RCC 7860 (cell line): ENCODE data around the gene EPS8L2.

Experiments used
- DNase-seq: peaks from one replicate; pipeline ENCODE4 v3.0.0-alpha.2; 2015; ENCODE audit warnings: low spot score
- FAIRE-seq: peaks from 2 replicates; lab custom pipeline; 2012; peaks lifted over from hg19 to GRCh38; lab: Jason Lieb, UNC

Gene EPS8L2

DNA sequence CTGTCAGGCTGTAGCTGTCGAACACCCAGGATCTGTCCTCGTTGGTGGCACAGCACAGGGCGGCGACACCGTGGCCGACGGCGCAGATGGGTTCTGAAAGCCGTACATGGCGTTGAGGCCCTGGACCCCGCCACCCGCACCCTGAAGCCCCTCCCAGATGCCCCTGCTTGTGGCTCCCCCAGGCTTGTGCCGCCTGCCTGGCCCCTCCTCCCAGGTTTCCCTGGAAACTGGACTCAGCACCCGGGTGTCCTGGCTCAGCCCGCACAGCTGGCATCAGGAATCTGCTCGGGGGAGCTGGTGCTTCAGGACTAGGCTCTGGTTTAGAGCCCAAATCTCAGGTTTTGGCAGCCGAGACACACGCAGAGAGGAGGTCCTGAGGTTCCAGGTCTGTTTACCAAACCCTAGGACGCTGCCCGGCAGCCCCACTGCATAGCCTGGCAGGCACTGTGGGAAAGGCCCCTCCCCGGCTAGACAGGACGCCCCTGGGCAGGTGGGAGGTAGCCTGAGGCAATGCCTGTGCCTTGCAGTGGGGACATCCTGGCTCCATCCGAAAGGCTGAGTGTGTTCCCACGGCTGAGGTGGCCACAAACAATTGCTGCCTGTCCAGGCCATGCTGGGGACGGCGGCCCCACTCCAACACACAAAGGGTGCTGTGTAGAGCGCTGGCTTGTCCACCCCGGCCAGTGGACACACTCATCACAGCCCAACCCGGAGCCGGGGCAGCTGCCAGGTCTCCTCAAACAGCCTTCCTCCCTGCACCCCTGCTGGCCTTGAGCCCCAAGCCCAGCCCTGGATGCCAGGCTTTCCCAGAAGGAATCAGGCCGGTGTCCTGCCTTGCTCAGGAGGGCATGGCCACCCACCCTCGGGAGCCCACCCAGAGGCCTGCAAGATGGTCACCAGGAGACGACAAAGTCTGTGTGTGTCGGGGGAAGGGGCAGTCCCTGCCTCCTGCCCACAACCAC, 66.7 kb downstream of the EPS8L2 start:
- DNase-seq (no peak), FAIRE-seq (no peak)

DNA sequence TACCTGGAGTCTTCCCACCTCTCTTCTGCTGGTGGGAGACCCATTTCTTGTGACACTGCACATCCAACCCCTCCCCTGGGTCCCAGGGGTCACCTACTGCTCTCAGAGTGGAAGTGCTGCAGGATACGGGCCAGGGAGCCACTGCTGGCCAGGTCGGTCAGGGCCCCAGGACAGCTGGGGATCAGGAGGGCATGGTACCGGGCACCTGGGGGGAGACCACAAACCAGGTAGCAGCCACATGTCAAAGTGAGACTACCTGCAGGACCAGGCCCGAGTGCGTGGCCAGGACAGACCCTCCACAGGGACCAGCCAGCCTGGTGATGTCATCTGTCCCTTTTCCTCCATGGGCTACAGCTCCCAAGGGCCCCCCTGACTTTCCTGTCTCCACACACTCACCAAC, 67.4 kb downstream of the EPS8L2 start:
- no peak for FAIRE-seq
- DNase-seq = no peak

DNA sequence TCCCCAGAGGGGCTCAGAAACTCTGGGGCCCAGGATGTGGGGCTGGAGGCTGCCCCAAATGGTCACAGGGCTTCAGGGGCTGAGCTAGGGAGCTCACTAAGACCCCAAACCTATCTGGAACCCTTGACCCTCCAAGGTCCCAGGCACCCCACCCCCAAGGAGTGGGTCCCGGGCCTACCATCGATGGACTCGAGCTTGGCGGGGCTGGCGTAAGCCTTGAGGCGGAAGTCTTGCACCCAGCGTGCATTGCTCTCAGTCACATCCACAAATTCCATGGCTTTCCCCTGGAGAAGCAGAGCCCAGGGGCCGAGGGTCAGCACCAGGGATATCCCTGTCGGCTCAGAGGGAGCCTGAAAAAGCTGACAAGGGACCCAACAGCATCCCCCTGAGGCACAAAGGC, 67.8 kb downstream of the EPS8L2 start:
- FAIRE-seq (no peak), DNase-seq (no peak)

DNA sequence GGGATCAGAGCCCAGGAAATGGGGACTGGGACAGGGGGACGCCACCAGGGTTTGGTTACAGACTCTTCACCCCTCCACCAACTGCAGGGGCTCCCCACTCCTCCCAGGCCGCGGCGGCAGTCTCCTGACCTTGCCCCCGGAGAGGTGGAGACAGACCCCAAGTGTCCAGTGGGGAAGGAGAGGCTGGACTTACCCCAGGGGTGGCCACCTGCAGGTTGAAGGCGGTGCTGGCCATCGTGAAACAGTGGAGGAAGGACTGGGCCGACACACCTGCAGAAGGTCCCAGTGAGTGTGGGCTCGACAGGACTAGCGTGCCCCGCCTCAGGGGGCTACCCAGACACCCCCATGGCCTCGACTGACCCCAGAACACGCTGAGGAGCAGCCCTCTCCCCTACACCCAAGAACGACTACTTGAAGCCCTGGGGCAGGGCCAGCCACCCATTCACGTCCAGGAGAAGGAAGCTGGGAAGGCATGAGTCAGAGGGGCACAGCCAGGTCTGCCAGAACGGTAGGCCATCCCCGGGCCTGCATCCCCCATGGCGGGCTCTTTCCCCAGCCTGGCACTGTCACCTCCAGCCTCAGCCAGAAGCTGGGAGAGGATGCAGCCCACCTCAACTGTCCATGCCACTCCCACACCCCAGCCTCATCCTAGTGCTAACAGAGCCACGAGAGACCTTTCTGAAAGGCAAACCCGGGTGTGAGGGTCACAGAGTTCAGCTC, 69.0 kb downstream of the EPS8L2 start:
- no peak for DNase-seq

DNA sequence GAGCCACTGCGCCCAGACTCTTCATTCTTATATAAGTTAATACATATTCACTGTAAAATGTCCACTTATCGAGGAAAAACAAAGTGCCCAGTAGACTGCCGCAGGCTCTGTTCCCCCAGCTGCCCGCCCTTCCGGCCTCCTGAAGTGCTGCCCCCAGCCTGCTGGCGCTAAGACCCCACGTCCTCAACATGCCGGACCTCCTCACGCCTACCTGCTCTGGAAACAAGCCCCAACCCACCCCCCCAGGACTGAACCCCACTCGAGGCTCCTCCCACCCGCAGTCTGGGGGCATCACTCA, 70.2 kb downstream of the EPS8L2 start:
- FAIRE-seq = no peak
- DNase-seq = no peak

More for the DNA sequence above, 69.0 kb downstream of the EPS8L2 start:
- FAIRE-seq = no peak

DNA sequence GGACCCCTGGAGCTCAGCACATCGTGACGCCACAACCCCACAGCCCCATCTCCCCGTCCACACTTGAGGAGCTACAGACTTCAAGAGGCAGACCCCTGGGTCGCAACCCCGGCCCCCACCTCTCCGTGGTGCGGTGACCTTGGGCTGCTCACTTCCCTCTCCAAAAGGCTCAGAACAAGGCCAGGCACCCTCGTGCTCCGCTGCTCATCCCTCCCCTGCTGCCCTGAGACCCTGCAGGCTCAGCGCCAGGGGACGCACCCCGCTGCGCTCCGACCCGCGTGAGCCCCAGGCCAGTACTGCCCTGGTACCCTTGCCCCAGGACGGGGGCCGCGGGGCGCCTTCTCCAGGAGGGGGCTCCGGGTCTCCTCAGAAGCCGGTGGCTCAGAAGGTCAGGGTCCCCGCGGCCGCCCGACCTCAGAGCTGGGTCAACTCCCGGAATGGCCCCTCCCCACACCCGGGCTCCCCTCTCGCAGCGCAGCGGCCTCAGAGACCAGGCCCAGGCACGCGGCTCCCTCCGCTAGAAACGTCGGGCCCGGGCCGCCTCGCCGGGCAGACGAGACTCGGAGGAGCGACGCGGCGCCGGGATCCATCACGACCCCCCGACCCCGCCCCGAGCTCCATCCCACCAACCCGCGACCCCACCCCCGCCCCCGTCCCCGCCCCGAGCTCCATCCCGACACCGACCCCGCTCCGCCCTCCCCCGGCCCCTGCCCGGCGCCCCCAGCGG, 70.7 kb downstream of the EPS8L2 start:
- FAIRE-seq = no peak
- no peak for DNase-seq
